ENCODE measurements around the gene TNFAIP8L2. TPM values are rescaled to one million over a fixed set of nuclear protein-coding genes. Genes with fewer than 3 reads are reported as not detected.

TNFAIP8L2 gene
- total and polyA plus RNA-seq, 7 donors: 1.9 to 12.7 (median 9.5) TPM

DNA sequence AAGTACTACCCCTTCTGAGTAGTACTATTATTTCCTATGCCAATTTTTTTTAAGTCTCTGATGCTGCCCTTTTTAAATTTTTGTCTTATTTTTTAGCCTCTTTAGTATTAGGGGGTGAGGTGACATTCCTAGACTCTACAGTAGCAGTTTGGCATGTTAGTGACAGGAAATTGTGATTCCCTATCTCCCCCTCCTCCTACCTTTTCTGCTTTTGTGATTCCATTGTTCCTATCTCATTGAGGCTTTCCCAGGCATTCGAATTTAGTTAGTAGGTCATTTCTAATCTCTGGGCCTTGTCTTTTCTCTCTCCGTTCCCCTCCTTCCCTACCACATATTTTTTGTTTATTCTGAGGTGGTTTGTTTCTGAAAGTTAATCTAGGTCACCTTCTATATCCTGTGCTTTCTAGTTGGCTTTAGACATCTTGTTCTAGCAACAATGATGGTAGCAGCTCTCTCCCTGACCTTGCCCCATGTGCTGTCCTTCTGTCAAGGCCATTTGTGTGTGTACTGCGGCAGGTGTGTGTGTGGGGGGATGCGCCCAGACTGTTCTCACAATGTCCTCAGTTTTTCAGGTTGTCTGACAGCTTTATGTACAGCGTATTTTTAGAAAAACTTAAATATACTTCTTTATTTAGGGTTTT lies 31.6 kb upstream of the TNFAIP8L2 start:
- Histone ChIP-seq H3K9me3 (no peaks in the 10 kb centered on the region), H3K27ac (no peak overlapping the region), H3K4me1 (no peaks in the 10 kb centered on the region), H3K4me3 (no peak overlapping the region), H3K36me3 (peaks cover 0 to 49% (median 0%) of the 10 kb centered on the region in 4 donors), H3K27me3 (no peaks in the 10 kb centered on the region)
- 86 to 92% methylated on average over 5 of the region's 5 CpGs for WGBS, 2 donors
- no peak for DNase-seq
- intact Hi-C loops (cut with DNase I): no loop called here
- TF ChIP-seq, protein P1, sequence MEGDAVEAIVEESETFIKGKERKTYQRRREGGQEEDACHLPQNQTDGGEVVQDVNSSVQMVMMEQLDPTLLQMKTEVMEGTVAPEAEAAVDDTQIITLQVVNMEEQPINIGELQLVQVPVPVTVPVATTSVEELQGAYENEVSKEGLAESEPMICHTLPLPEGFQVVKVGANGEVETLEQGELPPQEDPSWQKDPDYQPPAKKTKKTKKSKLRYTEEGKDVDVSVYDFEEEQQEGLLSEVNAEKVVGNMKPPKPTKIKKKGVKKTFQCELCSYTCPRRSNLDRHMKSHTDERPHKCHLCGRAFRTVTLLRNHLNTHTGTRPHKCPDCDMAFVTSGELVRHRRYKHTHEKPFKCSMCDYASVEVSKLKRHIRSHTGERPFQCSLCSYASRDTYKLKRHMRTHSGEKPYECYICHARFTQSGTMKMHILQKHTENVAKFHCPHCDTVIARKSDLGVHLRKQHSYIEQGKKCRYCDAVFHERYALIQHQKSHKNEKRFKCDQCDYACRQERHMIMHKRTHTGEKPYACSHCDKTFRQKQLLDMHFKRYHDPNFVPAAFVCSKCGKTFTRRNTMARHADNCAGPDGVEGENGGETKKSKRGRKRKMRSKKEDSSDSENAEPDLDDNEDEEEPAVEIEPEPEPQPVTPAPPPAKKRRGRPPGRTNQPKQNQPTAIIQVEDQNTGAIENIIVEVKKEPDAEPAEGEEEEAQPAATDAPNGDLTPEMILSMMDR (IDR thresholded peaks at IDR 0.05): no peak
- TF ChIP-seq EP300 (IDR thresholded peaks at IDR 0.05): no peak
- TF ChIP-seq POLR2A (IDR thresholded peaks at IDR 0.05): no peak
- TF ChIP-seq POLR2AphosphoS5 (IDR thresholded peaks at IDR 0.05): no peak

- Histone ChIP-seq H3K9me3 (no peaks in the 10 kb centered on the region), H3K27ac (no peak overlapping the region), H3K27me3 (no peaks in the 10 kb centered on the region), H3K4me3 (no peak overlapping the region), H3K36me3 (peaks cover 0 to 13% (median 0%) of the 10 kb centered on the region in 4 donors), H3K4me1 (peaks cover 0 to 23% (median 12%) of the 10 kb centered on the region in 4 donors)
- no peak for DNase-seq
- intact Hi-C loops (cut with DNase I): no loop called here
- WGBS, 2 donors: 89 to 92% methylated on average over 6 of the region's 6 CpGs
- TF ChIP-seq, protein P1 (IDR thresholded peaks at IDR 0.05): no peak
- no peak for TF ChIP-seq POLR2AphosphoS5 (IDR thresholded peaks at IDR 0.05)
- no peak for TF ChIP-seq POLR2A (IDR thresholded peaks at IDR 0.05)
These were observed 27.6 kb upstream of the TNFAIP8L2 start for GRCh38 chr1:151128800-151129199.

- Histone ChIP-seq H3K36me3 (peaks cover 0 to 6% (median 0%) of the 10 kb centered on the region in 4 donors), H3K4me1 (peaks cover 0 to 23% (median 12%) of the 10 kb centered on the region in 4 donors), H3K9me3 (no peaks in the 10 kb centered on the region), H3K27me3 (no peaks in the 10 kb centered on the region), H3K4me3 (peak overlapping the region; percentile 22 to 51 (median 43)), H3K27ac (peak overlapping the region; percentile 70 to 75 (median 73))
- TF ChIP-seq EP300 (IDR thresholded peaks at IDR 0.05) (no peak), POLR2A (IDR thresholded peaks at IDR 0.05) (peak in 1 of 2 donors; percentile 9), POLR2AphosphoS5 (IDR thresholded peaks at IDR 0.05) (peak; percentile 12 to 72 (median 58))
- TF ChIP-seq, protein P1 (IDR thresholded peaks at IDR 0.05): no peak
- intact Hi-C loops (cut with DNase I): no loop called here
- 9 to 13% methylated on average over 45 of the region's 45 CpGs for WGBS, 2 donors
- peak; percentile 97 for DNase-seq
These were observed 25.4 kb upstream of the TNFAIP8L2 start for GRCh38 chr1:151130987-151131586.

DNA sequence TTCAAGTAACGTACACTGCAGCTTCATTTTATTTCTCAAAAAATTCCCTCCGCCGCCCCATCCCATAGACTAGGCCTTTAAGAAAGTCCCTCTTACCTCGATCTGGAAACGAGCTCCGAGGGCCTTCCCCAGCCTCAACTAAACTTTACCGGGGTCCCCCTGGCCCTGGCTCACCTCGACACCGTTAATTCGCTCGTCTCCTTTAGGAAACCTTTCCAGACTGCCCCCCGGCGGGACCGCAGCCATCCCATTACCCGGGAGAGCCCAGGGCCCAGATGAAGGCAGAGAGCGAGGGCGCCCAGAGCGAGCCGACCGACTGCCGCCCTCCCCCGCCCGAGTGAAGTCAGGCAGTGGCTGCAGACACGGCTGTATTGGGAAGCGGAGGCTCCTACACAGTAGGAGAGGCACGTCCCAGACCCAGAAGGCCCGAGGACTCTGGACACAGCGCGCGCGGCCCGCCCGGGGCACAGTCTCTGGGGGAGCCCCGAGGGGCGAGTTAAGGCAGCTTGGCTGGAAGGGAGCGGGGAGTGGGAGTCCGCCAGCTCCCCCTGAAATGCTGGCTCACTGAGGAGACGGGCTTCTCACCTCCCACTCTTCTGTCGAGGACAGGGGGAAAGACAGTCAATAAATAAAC lies 24.6 kb upstream of the TNFAIP8L2 start:
- TF ChIP-seq POLR2AphosphoS5 (IDR thresholded peaks at IDR 0.05) (peak in 1 of 4 donors; percentile 4), EP300 (IDR thresholded peaks at IDR 0.05) (no peak), POLR2A (IDR thresholded peaks at IDR 0.05) (no peak)
- no peaks in the 10 kb centered on the region for H3K9me3 ChIP-seq
- no peaks in the 10 kb centered on the region for H3K27me3 ChIP-seq
- WGBS, 2 donors: 12 to 47% methylated on average over 39 of the region's 39 CpGs
- peak overlapping the region; percentile 70 to 75 (median 73) for H3K27ac ChIP-seq
- intact Hi-C loops (cut with DNase I): no loop called here
- H3K4me3 ChIP-seq: peak overlapping the region; percentile 22 to 51 (median 43)
- H3K36me3 ChIP-seq: peaks cover 0 to 13% (median 0%) of the 10 kb centered on the region in 4 donors
- H3K4me1 ChIP-seq: peaks cover 0 to 23% (median 12%) of the 10 kb centered on the region in 4 donors
- DNase-seq: peak; percentile 74

All from sigmoid colon (tissue), 7 donors.